RWPE1 (cell line): ENCODE results near the gene CCBE1.

Experiments used
- CTCF ChIA-PET: fragments of 350-600 bp; sonication (Branson Sonifier 250); formaldehyde crosslinking; extraction: SDS; loops from one replicate; lab custom pipeline; 2021; lab: Yijun Ruan, JAX
- POLR2A ChIA-PET: fragments of 400-600 bp; formaldehyde crosslinking; extraction: SDS; loops from one replicate; lab custom pipeline; 2020; ENCODE audit warnings: antibody characterized with exemption; ENCODE audit not compliant: low non-redundant PET; lab: Yijun Ruan, JAX
- DNase-seq: peaks from one replicate; pipeline ENCODE4 v3.0.0; 2012; ENCODE audit warnings: low spot score
- H3K27ac ChIP-seq: fragments of 450-650 bp; 2 replicates; pipeline ENCODE4 v1.5.1; 2017
- TF ChIP-seq, protein P1 (sequence below): fragments of 450-650 bp; conservative IDR thresholded peaks from 2 replicates; pipeline ENCODE4 v1.5.1; 2017; ENCODE audit warnings: low read depth, mild to moderate bottlenecking

Gene CCBE1

DNA sequence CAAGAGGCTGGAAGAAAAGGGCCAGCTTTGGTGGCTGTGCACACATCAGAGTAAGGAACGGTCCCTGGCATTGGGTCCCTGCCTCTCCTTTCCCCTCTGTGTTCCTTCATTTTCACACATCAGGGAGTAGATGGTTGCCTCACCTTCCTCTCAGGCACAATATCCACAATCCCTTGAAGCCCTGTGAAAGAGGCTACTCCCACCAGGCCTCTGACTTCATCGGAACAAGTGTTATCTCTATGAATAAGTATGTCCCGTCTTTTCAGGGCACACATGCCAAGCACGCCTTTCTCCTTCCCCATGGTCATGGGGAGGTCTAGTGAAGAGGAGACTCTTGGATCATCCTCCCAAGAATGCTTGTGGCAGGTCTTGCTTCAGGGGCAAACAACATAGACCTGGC, 277.0 kb downstream of the CCBE1 start:
- H3K27ac ChIP-seq: no peak overlapping the region
- TF ChIP-seq, protein P1, sequence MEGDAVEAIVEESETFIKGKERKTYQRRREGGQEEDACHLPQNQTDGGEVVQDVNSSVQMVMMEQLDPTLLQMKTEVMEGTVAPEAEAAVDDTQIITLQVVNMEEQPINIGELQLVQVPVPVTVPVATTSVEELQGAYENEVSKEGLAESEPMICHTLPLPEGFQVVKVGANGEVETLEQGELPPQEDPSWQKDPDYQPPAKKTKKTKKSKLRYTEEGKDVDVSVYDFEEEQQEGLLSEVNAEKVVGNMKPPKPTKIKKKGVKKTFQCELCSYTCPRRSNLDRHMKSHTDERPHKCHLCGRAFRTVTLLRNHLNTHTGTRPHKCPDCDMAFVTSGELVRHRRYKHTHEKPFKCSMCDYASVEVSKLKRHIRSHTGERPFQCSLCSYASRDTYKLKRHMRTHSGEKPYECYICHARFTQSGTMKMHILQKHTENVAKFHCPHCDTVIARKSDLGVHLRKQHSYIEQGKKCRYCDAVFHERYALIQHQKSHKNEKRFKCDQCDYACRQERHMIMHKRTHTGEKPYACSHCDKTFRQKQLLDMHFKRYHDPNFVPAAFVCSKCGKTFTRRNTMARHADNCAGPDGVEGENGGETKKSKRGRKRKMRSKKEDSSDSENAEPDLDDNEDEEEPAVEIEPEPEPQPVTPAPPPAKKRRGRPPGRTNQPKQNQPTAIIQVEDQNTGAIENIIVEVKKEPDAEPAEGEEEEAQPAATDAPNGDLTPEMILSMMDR: no peak
- ChIA-PET CTCF (interaction anchor here (0.6 kb wide), 1 partner anchor 112 kb away, joined by 4 read pairs; no protein-coding TSS in a partner anchor), POLR2A (no interaction called here)
- DNase-seq: no peak

DNA sequence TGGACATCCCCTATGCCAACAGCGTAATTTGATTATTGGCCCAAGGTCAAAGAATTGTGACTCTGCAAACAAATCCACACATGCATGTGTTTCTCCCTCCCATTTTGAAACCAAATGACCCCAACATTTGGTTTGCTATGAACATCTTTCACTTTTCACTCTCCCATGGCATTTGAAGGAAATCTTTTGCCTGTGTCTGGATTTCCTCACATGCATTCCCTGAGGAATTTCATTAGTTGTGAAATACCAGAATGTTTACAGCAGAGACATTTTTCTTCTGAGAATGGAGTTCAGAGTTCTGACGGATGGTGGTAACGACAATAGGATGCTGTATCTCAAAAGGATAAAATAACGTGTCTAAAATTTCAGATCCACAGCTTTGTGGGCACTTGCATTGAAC, 277.8 kb downstream of the CCBE1 start:
- no peak overlapping the region for H3K27ac ChIP-seq
- no peak for DNase-seq
- CTCF ChIA-PET: no interaction called here
- TF ChIP-seq, protein P1: no peak
- POLR2A ChIA-PET: no interaction called here

DNA sequence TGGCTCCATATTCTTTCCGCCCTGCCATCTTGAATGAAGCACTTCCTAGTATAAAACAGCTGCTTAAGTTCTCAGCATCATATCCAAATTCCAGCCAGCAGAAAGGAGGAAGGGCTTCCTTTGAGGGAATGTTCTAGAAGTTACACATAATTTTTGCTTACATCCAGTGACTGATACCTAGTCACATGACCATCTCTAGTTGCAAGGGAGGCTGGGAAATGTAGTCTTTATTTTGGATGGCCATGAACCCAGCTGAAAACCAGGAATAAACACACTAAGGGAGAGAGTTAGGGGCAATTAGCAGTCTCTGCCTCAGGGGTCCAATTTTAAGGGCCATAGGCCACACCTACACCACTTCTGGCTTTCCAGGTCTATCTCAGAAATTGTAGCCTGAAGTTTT, 280.4 kb downstream of the CCBE1 start:
- CTCF ChIA-PET: interaction anchor here (0.6 kb wide), 1 partner anchor 14 kb away, joined by 3 read pairs; no protein-coding TSS in a partner anchor
- POLR2A ChIA-PET: no interaction called here
- no peak overlapping the region for H3K27ac ChIP-seq
- TF ChIP-seq, protein P1: no peak
- DNase-seq: no peak

DNA sequence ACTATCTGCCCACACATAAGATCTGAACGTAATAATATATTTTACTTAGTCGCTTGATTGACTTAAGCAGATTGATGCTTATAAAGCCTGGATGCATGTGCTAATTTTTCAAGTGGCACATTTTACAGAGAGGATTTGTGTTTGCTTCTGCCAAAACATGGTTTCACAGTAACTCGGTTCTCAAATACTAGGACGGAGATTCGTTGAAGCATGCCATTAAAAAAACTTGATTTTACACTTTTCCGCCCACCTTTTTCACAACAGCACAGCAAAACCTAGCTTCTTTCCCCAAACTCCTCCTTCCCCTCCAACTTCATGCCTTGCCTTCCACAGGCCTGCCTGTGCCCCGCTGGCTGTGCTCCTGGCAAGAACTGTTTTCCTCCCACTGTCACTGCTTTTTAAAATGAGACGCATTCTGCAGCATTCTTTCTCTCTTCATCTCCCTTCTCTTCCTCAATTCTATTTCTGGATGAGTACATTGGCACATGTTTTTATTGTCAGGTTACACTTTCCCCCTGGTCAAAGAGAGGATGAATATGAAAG, 283.0 kb downstream of the CCBE1 start:
- POLR2A ChIA-PET: no interaction called here

DNA sequence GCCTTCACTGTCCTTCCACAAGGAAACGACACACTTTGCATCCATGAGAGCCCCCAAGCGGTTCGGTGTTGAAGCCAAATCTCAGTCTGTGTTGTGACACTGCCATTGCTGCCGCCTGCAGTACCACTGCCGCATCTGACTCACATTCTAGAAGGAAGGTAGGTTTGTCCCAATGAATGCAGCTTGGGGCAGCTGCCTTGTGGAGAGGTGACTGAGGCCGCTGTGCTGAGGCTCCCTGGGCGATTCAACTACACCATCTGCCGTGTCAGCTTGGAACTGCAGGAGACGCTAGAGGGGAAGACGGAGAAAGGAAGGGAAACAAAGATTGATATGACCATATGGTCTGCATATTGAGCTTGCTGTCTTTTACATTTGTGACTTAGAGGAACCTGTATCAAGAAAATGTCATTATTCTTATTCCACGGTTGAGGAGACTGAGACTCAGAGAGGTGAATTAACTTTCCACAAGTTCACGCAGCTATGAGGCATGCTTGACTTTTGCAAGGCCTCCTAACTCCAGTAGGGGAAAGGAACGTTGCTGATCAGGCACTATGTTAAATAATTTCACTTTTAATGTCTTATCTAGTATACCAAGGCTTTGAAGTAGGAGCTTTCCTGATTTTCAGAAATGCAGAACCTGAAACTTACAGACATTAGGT, 294.7 kb downstream of the CCBE1 start:
- ChIA-PET CTCF (interaction anchor here (0.5 to 2.2 kb wide), 19 partner anchors 11 to 481 kb away, joined by 3 to 35 read pairs (median 3); partner anchors contain the start of gene CPLX4), POLR2A (no interaction called here)
- peak; percentile 59 for DNase-seq
- TF ChIP-seq, protein P1: peak; percentile 88
- no peak overlapping the region for H3K27ac ChIP-seq

More for the DNA sequence above, 283.0 kb downstream of the CCBE1 start:
- no peak overlapping the region for H3K27ac ChIP-seq
- TF ChIP-seq, protein P1: no peak
- CTCF ChIA-PET: no interaction called here
- DNase-seq: no peak

DNA sequence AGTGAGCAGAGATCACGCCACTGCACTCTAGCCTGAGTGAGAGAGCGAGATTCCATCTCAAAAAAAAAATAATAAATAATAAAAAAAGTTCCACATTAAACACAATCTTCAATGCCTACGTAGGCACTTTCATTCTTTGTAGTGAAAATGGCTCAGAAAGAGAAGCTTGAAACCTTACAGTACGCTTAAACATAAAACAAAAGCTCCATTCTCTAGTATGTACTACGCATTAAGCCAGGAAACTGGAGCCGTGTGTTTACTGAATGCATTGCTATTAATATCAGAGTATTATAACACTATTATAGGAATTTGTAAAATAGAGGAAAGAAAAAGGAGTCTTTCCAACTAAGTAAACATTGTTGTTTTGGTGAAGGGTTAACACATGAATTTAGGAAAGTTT, 296.8 kb downstream of the CCBE1 start:
- ChIA-PET CTCF (no interaction called here), POLR2A (no interaction called here)

More for the DNA sequence above, 296.8 kb downstream of the CCBE1 start:
- DNase-seq: no peak
- TF ChIP-seq, protein P1: no peak
- H3K27ac ChIP-seq: no peak overlapping the region
